Measurements from ENCODE around the gene SIMC1. TPM values are rescaled to one million over a fixed set of nuclear protein-coding genes. Genes with fewer than 3 reads are reported as not detected.

The SIMC1 gene
- 2.7 and 3.7 TPM in 2 replicates for total RNA-seq

GRCh38 chr5:176237971-176238644 lies at the start of gene SIMC1:
Gene SIMC1 (plus strand): TSS chr5:176238424. CDS start chr5:176238509, 85 bp downstream.

GRCh38 chr5:176361437-176362232 lies 123.4 kb downstream of the SIMC1 start, which contains the start of gene KIAA1191:
Gene KIAA1191 (minus strand): TSS chr5:176361764. CDS start chr5:176359508, 2,256 bp downstream.

GRCh38 chr5:176365351-176366231 lies 127.4 kb downstream of the SIMC1 start, which contains the start of gene ARL10:
Gene ARL10 (plus strand): TSS chr5:176365487. CDS start chr5:176365564, 77 bp downstream.

GRCh38 chr5:176388444-176389134 lies 150.4 kb downstream of the SIMC1 start, which contains the start of the genes HIGD2A and NOP16:
Gene HIGD2A (plus strand): TSS chr5:176388751. CDS start chr5:176388820, 69 bp downstream.
Gene NOP16 (minus strand): TSS chr5:176388598. CDS start chr5:176388539, 59 bp downstream.

Other genes starting within 250 kb of the SIMC1 start
- gene KIAA1191, start 123.3 kb downstream of the SIMC1 start, total RNA-seq, result 51.9 and 92.4 TPM in 2 replicates
- 4.7 and 9.5 TPM in 2 replicates for gene ARL10, start 127.1 kb downstream of the SIMC1 start, total RNA-seq
- 10.0 and 16.5 TPM in 2 replicates for gene NOP16, start 150.2 kb downstream of the SIMC1 start, total RNA-seq
- 28.2 and 32.3 TPM in 2 replicates for gene HIGD2A, start 150.3 kb downstream of the SIMC1 start, total RNA-seq
- 99.0 and 107 TPM in 2 replicates for gene CLTB, start 178.1 kb downstream of the SIMC1 start, total RNA-seq
- 38.2 and 41.0 TPM in 2 replicates for gene FAF2, start 210.0 kb downstream of the SIMC1 start, total RNA-seq

All from smooth muscle cell of bladder (primary cell).